ENCODE measurements around the gene ZNF675. TPM values are rescaled to one million over a fixed set of nuclear protein-coding genes. Genes with fewer than 3 reads are reported as not detected.

Gene ZNF675
- total RNA-seq, result 4.3 and 6.3 TPM in 2 replicates

GRCh38 chr19:23686621-23687423 lies at the start of gene ZNF675:
TSS of gene ZNF675 (minus strand) at chr19:23687212. CDS start at chr19:23687033, 179 bp downstream.

Other genes starting within 250 kb of the ZNF675 start
- 0.72 and 0.85 TPM in 2 replicates for gene ZNF681, start 71.7 kb upstream of the ZNF675 start, total RNA-seq
- gene ZNF726, start 227.7 kb upstream of the ZNF675 start, total RNA-seq, result 0.85 and 1.2 TPM in 2 replicates